SK-N-MC (cell line): ENCODE data around the gene HS1BP3.

Experiments
- EZH2 ChIP-seq: fragments of 200-600 bp; sonication (generic); IDR thresholded peaks from one replicate; pipeline ENCODE4 v1.6.1; 2017; ENCODE audit warnings: antibody characterized with exemption
- FOXP2 ChIP-seq: optimal IDR thresholded peaks from 2 replicates; pipeline ENCODE3; 2011; ENCODE audit warnings: mild to moderate bottlenecking, moderate library complexity; ENCODE audit not compliant: insufficient read depth; ENCODE audit errors: extremely low read length, control extremely low read depth
- POLR2AphosphoS5 ChIP-seq: IDR thresholded peaks from 2 replicates; pipeline ENCODE4 v1.6.1; 2012; ENCODE audit warnings: mild to moderate bottlenecking, low read depth, low read length, borderline replicate concordance

GRCh38 chr2:20611844-20612356, 39.0 kb downstream of the HS1BP3 start:
- TF ChIP-seq POLR2AphosphoS5 (no peak), EZH2 (no peak), FOXP2 (no peak)
